Measurements from ENCODE around the gene APOB.

The APOB gene

DNA sequence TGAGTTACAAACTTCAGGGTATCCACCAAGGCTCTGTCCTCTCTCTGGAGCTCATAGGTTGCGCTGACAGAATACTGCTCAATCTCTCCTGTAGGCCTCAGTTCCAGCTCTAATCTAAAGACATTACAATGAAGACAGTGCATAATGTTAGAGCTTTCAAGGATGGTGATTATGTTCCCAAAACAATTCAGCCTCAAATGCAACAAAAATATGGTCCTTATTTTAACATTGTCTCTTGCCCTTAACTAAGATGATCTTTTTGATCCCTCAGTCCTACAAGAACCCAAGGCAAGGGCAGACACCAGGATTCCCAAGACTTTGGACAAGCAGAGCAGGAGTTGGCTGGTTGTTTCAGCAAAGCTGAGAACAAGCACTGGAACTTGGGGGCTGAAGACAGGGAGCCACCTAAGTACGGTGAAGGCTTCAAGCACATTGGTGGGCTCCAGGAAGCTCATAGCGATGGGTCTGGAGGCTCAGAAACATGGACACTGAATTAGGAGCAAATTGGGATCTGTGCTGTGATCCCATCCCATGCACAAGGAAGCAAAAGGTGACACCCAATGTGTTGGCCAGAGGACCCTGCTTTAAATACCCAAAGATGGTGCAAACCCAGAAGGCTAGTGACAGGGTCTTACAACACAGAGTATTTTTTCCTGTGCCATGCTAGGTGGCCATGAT is 24.7 kb downstream of the APOB start:
- no peak for DNase-seq

DNA sequence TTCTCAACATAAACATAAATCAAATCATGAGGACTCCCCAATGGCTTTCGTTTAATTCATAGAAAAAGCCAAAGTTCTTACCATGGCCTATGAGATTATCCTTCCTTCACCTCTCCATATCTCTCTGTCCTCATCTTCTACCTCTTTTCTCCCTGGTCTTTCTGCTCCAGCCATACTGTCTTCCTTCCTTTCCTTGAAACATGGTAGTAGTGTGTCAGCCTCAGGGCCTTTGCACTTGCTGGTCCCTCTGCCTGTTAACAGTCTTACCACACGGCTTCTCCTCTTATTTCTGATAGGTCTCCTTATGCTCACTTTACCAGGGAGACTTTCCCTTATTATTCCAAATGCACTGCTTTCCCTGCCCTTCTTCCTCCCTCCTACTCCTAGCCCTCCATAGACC is 25.6 kb downstream of the APOB start:
- DNase-seq: no peak

DNA sequence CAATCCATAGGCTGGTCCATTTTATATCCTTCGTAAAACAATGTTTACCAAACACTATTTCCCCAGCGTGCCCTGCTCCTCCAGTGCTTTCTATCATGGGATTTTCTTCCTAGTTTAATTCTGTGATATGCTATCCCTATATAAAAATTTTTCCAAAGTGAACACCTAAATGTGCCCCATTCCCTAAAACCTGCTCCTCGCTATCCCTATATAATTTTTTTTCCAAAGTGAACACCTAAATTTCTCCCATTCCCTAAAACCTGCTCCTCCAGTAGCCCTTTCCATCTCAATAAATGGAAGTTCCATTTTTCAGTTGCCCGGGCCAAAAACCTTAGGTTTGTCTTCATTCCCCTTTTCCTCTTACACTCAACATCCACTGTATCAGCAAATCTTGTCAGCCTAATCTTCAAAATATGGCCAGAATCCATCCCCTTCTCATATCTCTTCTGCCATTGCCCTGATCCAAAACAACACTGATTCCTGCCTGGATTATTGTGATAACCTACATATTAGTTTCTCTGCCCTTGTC is 26.1 kb downstream of the APOB start:
- DNase-seq: no peak

- DNase-seq: no peak
These were observed 28.6 kb downstream of the APOB start for GRCh38 chr2:21015281-21015645.

GRCh38 chr2:21014364-21015280 is 29.3 kb downstream of the APOB start:
- no peak for DNase-seq

DNA sequence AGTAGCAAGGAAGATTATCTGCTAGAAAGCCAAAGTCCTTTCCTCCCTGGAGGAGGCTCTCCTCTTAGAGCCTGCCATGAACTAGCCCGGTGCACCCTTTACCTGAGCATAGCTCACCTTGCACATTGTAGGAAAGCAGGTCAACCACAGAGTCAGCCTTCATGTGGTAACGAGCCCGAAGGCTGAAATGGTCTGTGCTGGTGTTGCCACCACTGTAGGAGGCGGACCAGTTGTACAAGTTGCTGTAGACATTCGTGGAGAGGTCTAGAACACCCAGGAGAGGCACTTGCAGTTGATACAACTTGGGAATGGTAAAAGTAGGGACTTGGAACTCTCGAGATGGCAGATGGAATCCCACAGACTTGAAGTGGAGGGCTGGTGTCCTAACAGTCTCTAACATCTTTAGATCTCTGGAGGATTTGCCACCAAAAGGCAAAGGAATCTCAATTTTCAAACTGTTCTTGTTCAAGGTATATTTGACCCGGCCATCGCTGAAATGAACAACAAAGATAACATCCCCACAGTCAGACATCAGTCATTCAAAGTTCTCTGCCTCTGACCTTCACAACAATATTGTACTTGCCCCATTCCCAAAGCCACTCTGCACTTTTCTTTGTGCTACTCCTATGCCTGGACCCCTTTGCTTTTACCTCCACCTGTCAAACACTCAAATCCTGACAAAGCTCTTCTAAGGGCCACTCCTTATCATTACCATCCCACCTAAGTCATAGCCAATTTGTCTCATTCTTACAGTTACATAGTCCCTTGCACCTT is 30.6 kb downstream of the APOB start:
- no peak for DNase-seq

DNA sequence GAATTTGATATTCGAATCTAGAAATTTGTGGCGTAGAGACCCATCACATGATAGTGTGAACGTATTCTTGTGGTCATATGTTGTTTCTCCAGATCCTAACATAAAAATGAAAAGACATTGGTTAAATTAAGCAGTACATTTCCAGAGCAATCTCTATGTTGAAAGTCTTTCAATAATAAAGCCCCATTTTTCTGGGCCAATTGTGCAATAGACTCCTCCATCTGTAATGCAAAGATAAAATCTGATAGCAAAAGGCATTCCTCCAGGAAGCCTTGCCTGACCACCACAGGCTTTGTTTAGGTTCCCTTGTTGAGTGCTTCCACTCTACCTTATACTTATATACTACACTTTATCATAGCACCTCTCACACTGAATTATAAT is 31.3 kb downstream of the APOB start:
- no peak for DNase-seq

- no peak for DNase-seq
These were observed 31.9 kb downstream of the APOB start for GRCh38 chr2:21011876-21012556.

DNA sequence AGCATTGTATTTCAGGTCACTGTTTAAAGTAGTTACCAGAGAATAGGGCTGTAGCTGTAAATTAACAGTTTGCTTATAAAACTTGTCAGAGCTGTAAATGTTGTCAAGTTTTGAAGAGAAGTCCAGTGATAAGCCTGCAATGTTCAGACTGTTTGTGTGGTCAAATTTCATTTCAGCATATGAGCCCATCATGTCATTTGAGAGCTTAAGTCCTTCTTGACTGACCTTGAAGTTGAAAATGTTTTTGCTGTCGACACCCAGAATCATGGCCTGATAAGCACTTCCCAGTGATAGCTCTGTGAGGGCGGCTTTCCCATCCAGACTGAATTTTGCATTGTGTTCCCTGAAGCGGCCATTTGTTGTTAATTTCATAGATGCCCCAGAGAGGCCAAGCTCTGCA is 32.4 kb downstream of the APOB start:
- no peak for DNase-seq

GRCh38 chr2:21010813-21011439 is 32.9 kb downstream of the APOB start:
- DNase-seq: no peak

DNA sequence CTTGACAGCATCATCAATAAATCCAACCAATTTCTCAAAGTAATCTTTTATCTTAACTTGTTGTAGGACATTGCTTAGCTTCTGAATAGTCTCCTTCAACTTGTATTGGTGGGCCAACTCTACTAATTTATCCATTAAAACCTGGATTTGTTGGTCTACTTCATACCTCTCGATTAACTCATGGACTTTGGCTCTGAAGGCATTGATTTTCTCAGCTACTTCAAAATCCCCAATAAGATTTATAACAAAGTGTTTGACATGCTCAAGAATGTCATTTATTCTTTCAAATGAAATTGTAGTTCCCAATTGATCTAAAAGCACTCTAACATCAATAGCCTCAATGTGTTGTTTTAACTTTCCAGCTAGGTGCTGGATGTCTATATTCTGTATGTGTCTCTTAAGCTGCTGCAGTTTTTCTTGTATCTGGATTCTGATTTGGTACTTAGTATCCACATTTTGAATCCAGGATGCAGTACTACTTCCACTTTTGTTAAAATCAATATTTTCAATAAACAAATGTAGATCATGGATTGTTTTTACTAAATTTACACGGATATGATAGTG is 34.1 kb downstream of the APOB start:
- no peak for DNase-seq

DNA sequence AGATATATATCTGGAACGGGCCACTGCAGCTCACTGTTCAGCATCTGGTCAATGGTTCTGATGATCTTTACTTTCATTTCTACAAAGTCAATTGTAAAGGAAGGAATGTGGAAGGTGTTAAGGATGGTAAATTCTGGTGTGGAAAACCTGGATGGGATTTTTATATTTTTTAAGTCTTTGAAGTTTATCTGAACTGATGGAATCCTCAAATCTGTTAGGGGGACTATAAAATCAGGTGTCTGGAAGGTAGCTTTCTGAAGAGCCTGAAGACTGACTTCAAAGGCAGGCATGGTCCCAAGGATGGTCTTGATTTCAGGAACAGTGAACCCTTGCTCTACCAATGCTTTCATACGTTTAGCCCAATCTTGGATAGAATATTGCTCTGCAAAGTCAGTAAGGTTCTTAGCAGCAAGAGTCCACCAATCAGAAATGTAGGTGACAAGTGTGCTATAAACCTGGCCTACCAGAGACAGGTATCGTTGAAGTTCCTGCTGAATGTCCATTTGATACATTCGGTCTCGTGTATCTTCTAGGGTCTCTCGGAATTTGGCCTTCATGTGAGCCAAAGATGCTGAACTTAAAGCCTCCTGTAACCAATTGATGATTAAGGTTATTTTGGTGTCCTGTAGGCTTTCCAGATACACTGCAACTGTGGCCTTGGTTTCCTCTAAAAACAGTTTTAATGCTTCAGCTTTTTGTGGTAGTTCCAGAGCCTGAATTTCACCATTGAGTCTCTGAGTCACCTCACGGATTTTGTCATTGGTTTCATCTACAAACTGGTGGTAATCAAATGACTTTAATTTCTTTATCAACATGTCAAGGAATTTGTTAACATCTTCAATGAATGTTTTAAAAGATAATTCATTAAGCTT is 34.8 kb downstream of the APOB start:
- DNase-seq: no peak

DNA sequence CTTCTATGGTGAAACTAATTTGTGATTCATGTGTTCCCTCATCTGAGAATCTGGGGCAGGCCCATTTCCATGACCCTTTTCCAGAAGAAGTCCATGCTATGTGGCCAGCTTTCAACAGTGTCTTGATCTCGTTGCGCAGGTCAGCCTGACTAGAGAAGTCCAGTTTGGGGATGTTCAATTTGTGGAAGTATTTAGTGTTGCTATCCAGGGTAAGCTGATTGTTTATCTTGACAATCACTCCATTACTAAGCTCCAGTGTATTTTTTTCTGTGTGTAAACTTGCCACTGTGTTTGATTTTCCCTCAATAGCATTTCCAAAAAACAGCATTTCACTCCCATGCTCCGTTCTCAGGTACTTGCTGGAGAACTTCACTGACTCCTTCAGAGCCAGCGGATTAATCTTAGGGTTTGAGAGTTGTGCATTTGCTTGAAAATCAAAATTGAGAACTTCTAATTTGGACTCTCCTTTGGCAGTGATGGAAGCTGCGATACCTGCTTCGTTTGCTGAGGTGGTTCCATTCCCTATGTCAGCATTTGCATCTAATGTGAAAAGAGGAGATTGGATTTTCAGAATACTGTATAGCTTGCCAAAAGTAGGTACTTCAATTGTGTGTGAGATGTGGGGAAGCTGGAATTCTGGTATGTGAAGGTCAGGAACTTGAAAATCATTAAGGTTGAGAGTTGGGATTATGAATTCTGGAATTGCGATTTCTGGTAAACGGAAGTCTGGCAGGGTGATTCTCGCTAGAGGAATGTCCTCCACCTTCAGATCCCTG is 35.7 kb downstream of the APOB start:
- DNase-seq: no peak

DNA sequence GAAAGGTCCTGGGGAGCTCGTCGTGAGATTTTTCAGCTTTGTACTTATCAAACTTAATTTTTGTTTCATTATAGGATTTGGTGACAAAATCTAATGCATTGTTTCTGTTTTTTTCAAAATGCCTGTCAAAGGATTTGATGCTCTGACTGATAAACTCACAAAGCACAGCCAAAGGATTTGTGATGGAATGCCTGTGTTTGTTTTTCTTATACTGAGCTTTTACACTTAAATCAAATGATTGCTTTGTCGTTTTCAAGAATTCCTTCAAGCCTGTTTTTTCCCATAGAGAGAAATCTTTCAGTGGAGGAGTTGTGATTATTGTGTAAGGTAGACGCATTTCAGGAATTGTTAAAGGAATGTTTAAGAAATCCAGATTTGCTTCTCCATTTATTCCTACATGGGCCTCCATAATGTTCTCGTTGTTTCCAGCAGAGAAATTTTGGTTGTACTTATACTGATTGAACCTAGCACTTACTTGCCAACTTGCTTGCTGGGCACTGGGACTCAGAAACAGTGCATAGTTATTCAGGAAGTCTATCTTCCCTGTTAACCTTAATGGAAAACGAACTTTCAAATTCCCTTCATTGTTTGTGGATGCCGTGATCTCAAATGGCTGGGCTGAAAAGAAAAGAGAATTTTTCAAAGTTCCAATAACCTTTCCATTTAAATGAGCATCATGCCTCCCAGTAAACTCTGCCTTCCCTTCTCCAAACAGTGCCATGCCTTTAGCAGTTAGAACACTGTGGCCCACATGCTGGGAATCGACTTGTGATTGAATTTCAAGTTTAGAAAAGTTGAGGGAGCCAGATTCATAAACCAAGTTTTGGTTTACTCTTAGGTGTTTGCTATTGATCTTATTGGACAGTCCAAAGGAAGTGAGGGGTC is 36.5 kb downstream of the APOB start:
- DNase-seq: no peak

DNA sequence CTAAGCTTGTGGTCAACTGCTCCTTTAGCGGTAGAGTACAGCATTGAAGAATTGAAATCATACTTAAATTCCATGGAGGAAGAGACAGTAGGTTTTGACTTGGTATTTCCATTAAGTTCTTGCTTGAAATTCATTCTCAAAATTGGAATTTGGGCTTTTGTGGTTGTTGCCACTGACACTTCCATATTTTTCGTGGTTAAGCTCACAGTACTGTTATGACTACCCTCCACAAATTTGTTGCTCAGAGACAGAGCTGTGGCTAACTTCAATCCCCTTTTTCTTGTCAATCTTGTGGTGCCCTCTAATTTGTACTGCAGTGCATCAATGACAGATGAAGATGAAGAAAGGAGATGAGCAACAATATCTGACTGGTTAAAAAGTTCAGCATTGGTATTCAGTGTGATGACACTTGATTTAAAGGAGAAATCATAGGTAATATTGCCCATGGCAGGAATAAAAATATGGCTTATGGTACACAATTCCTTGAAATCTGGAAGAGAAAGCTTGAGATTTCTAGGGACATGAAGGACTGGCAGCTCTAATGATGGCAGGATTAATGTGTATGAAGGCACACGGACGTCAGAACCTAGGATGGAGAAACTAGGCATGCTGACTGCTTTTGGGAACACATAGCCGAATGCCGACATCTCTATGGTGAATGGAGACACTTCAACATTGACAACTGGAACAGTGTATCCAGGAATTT is 37.3 kb downstream of the APOB start:
- DNase-seq: no peak

DNA sequence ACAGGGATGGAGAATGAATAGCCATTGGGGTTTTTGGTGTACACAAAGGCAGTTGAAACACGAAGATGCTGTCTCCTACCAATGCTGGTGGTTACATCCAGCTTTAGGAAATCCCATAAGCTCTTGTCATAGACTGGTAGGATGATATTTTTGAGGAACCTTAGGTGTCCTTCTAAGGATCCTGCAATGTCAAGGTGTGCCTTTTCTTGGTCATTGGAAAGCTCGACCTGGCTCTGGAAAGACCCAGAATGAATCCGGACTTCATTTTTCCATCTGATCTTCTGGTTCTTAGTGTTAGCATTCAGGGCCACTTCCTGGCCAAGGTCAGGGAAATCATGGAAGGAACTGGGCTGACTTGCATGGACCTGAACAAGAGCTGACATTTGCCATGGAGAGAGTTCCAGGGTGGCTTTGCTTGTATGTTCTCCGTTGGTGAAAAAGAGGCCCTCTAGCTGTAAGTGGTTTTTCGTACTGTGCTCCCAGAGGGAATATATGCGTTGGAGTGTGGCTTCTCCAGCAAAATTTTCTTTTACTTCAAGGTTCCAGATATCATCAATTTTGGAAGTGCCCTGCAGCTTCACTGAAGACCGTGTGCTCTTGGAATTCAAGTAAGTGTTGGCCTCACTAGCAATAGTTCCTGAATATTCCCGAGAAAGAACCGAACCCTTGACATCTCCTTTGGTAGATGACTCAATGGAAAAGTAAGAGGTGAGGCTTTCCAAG is 38.0 kb downstream of the APOB start:
- no peak for DNase-seq

GRCh38 chr2:21005111-21005699 is 38.7 kb downstream of the APOB start:
- no peak for DNase-seq

Measured in stimulated activated naive CD4-positive, alpha-beta T cell treated with Interleukin-2 at 50 U/mL for 16 hours (primary cell).